ENCODE data around the gene VSIG10. TPM values are rescaled to one million over a fixed set of nuclear protein-coding genes. Genes with fewer than 3 reads are reported as not detected.

The VSIG10 gene
- total and polyA plus RNA-seq, 2 of the 13 experiments (the other 11 are each of a cell fraction or from before 2014, with no cell fraction given): 25.6 to 42.5 TPM

- no peak for TF ChIP-seq ZNF703 (CRISPR knock-in tag; IDR thresholded peaks at IDR 0.05; ENCODE audit: borderline replicate concordance)
- no peak for TF ChIP-seq ZNF577 (CRISPR knock-in tag; IDR thresholded peaks at IDR 0.05; ENCODE audit: borderline replicate concordance, low read depth)
- TF ChIP-seq HOMEZ (CRISPR knock-in tag; IDR thresholded peaks at IDR 0.05; ENCODE audit: low read depth): 0 out of 2 replicates have a peak, but pooled peaks have one; percentile 16
- TF ChIP-seq EP300 (IDR thresholded peaks at IDR 0.05; ENCODE audit: low read depth in 2 of 2, low read length in 2 of 2): no peak; a peak in 1 of 4 replicates
- no peak for TF ChIP-seq EP300 (CRISPR knock-in tag; IDR thresholded peaks at IDR 0.05; ENCODE audit: borderline replicate concordance)
- TF ChIP-seq, protein P1, sequence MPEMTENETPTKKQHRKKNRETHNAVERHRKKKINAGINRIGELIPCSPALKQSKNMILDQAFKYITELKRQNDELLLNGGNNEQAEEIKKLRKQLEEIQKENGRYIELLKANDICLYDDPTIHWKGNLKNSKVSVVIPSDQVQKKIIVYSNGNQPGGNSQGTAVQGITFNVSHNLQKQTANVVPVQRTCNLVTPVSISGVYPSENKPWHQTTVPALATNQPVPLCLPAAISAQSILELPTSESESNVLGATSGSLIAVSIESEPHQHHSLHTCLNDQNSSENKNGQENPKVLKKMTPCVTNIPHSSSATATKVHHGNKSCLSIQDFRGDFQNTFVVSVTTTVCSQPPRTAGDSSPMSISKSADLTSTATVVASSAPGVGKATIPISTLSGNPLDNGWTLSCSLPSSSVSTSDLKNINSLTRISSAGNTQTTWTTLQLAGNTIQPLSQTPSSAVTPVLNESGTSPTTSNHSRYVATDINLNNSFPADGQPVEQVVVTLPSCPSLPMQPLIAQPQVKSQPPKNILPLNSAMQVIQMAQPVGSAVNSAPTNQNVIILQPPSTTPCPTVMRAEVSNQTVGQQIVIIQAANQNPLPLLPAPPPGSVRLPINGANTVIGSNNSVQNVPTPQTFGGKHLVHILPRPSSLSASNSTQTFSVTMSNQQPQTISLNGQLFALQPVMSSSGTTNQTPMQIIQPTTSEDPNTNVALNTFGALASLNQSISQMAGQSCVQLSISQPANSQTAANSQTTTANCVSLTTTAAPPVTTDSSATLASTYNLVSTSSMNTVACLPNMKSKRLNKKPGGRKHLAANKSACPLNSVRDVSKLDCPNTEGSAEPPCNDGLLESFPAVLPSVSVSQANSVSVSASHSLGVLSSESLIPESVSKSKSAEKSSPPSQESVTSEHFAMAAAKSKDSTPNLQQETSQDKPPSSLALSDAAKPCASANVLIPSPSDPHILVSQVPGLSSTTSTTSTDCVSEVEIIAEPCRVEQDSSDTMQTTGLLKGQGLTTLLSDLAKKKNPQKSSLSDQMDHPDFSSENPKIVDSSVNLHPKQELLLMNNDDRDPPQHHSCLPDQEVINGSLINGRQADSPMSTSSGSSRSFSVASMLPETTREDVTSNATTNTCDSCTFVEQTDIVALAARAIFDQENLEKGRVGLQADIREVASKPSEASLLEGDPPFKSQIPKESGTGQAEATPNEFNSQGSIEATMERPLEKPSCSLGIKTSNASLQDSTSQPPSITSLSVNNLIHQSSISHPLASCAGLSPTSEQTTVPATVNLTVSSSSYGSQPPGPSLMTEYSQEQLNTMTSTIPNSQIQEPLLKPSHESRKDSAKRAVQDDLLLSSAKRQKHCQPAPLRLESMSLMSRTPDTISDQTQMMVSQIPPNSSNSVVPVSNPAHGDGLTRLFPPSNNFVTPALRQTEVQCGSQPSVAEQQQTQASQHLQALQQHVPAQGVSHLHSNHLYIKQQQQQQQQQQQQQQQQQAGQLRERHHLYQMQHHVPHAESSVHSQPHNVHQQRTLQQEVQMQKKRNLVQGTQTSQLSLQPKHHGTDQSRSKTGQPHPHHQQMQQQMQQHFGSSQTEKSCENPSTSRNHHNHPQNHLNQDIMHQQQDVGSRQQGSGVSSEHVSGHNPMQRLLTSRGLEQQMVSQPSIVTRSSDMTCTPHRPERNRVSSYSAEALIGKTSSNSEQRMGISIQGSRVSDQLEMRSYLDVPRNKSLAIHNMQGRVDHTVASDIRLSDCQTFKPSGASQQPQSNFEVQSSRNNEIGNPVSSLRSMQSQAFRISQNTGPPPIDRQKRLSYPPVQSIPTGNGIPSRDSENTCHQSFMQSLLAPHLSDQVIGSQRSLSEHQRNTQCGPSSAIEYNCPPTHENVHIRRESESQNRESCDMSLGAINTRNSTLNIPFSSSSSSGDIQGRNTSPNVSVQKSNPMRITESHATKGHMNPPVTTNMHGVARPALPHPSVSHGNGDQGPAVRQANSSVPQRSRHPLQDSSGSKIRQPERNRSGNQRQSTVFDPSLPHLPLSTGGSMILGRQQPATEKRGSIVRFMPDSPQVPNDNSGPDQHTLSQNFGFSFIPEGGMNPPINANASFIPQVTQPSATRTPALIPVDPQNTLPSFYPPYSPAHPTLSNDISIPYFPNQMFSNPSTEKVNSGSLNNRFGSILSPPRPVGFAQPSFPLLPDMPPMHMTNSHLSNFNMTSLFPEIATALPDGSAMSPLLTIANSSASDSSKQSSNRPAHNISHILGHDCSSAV (CRISPR knock-in tag; IDR thresholded peaks at IDR 0.05; ENCODE audit: borderline replicate concordance): no peak
- TF ChIP-seq LRRFIP1 (CRISPR knock-in tag; conservative IDR thresholded peaks at IDR 0.05): no peak
- TF ChIP-seq, protein P2, sequence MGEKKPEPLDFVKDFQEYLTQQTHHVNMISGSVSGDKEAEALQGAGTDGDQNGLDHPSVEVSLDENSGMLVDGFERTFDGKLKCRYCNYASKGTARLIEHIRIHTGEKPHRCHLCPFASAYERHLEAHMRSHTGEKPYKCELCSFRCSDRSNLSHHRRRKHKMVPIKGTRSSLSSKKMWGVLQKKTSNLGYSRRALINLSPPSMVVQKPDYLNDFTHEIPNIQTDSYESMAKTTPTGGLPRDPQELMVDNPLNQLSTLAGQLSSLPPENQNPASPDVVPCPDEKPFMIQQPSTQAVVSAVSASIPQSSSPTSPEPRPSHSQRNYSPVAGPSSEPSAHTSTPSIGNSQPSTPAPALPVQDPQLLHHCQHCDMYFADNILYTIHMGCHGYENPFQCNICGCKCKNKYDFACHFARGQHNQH (CRISPR knock-in tag; IDR thresholded peaks at IDR 0.05): peak; percentile 20; the same call in 1 of the 2 replicates
- TF ChIP-seq, protein P3, sequence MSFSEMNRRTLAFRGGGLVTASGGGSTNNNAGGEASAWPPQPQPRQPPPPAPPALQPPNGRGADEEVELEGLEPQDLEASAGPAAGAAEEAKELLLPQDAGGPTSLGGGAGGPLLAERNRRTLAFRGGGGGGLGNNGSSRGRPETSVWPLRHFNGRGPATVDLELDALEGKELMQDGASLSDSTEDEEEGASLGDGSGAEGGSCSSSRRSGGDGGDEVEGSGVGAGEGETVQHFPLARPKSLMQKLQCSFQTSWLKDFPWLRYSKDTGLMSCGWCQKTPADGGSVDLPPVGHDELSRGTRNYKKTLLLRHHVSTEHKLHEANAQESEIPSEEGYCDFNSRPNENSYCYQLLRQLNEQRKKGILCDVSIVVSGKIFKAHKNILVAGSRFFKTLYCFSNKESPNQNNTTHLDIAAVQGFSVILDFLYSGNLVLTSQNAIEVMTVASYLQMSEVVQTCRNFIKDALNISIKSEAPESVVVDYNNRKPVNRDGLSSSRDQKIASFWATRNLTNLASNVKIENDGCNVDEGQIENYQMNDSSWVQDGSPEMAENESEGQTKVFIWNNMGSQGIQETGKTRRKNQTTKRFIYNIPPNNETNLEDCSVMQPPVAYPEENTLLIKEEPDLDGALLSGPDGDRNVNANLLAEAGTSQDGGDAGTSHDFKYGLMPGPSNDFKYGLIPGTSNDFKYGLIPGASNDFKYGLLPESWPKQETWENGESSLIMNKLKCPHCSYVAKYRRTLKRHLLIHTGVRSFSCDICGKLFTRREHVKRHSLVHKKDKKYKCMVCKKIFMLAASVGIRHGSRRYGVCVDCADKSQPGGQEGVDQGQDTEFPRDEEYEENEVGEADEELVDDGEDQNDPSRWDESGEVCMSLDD (CRISPR knock-in tag; IDR thresholded peaks at IDR 0.05; ENCODE audit: borderline replicate concordance): no peak
Measured at GRCh38 chr12:118055865-118056773, 47.7 kb downstream of the VSIG10 start (continued).
